H1 (cell line): Measurements from ENCODE around the gene IFI30.

Experiments used
- CBX8 ChIP-seq: fragments of 300-800, 300-1000 bp; sonication (generic); IDR thresholded peaks from 2 replicates; pipeline ENCODE4 v1.7.1; 2016; ENCODE audit warnings: low read depth, low read length, borderline replicate concordance
- CTCF ChIP-seq, 3 experiments: IDR thresholded peaks; 1 replicate in 2 of 3; 2 replicates in 1 of 3; pipeline versions ENCODE4 v1.5.1 to v1.6.1; 2011; ENCODE audit warnings: low read length in 3 of 3, mild to moderate bottlenecking in 3 of 3, inconsistent platforms in 2 of 3, low read depth in 1 of 3, moderate library complexity in 1 of 3; ENCODE audit not compliant: insufficient read depth in 1 of 3; ENCODE audit errors: control extremely low read depth in 1 of 3
- EZH2 ChIP-seq: fragments of 200-600 bp; sonication (generic); IDR thresholded peaks from 2 replicates; pipeline ENCODE4 v1.7.1; 2012; ENCODE audit warnings: low read depth, mild to moderate bottlenecking, moderate library complexity, low read length, inconsistent platforms; ENCODE audit not compliant: severe bottlenecking
- GABPA ChIP-seq: IDR thresholded peaks from 2 replicates; pipeline ENCODE4 v1.6.1; 2011; ENCODE audit warnings: mild to moderate bottlenecking, low read length, moderate library complexity, borderline replicate concordance; ENCODE audit not compliant: insufficient read depth
- NANOG ChIP-seq: IDR thresholded peaks from 2 replicates; pipeline ENCODE4 v1.6.1; 2011; ENCODE audit warnings: low read length, low read depth, mild to moderate bottlenecking, inconsistent platforms; ENCODE audit not compliant: insufficient read depth, poor library complexity, severe bottlenecking
- POLR2A ChIP-seq, 2 experiments: IDR thresholded peaks; 1 replicate in 1 of 2; 2 replicates in 1 of 2; pipeline ENCODE4 v1.6.1; 2011; ENCODE audit warnings: low read depth in 2 of 2, low read length in 2 of 2, mild to moderate bottlenecking in 2 of 2; ENCODE audit errors: control extremely low read depth in 1 of 2
- POLR2AphosphoS5 ChIP-seq: IDR thresholded peaks from 2 replicates; pipeline ENCODE4 v1.6.1; 2011; ENCODE audit warnings: low read depth, low read length
- RAD21 ChIP-seq, 2 experiments: IDR thresholded peaks in 1 of 2; conservative IDR thresholded peaks in 1 of 2; 2 replicates each; pipeline ENCODE4 v1.6.1; 2011; ENCODE audit warnings: low read depth in 2 of 2, low read length in 2 of 2, improper control_type of control experiment in 1 of 2, inconsistent platforms in 1 of 2, mild to moderate bottlenecking in 1 of 2, moderate library complexity in 1 of 2
- SUZ12 ChIP-seq: fragments of 200-600 bp; sonication (generic); IDR thresholded peaks from 2 replicates; pipeline ENCODE4 v1.6.1; 2012; ENCODE audit warnings: mild to moderate bottlenecking, inconsistent platforms, low read length, moderate library complexity, mixed read lengths
- TAF1 ChIP-seq: IDR thresholded peaks from 2 replicates; pipeline ENCODE4 v1.6.1; 2011; ENCODE audit warnings: mild to moderate bottlenecking, low read depth, low read length
- TF ChIP-seq, protein P1 (sequence below): IDR thresholded peaks from 2 replicates; pipeline ENCODE4 v1.6.1; 2011; ENCODE audit warnings: low read depth, mild to moderate bottlenecking, low read length; ENCODE audit not compliant: insufficient read depth

DNA sequence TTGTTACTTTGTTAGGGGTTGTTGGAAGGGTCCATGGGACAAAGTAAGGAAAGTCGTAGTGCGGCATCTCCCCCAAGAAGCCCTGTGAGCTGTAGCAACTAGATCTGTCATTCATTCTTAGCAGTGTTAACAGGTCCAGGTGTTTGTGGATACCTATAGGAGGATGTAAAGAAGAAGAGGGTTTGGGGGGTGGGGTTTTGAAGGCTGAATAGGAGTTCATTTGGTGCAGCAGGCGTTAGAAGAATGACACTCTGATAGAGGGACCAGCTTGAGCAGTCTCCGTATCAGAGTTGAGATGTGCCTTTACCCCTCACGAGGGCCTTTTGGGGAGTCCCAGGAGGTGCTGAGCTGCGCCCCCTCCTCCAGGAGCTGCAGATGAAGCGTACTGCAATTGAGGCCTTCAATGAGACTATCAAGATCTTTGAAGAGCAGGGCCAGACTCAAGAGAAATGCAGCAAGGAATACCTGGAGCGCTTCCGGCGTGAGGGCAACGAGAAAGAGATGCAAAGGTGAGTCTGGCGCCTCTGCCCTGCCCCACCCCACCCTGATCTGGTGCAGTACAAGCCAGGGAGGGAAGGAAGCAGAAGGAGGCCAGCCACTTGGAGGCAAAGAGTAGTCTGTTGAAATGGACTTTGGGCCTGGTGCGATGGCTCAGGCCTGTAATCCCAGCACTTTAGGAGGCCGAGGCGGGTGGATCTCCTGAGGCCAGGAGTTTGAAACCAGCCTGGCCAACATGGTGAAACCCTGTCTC, 7.6 kb upstream of the IFI30 start:
- TF ChIP-seq POLR2A (IDR thresholded peaks at IDR 0.05; ENCODE audit: control extremely low read depth in 1 of 2, low read depth in 2 of 2, low read length in 2 of 2): no peak
- TF ChIP-seq RAD21 (IDR thresholded peaks at IDR 0.05 in 1 of 2, conservative IDR thresholded peaks at IDR 0.05 in 1 of 2; ENCODE audit: low read depth in 2 of 2, low read length in 2 of 2): no peak
- TF ChIP-seq SUZ12: no peak
- no peak for TF ChIP-seq CTCF (IDR thresholded peaks at IDR 0.05; ENCODE audit: control extremely low read depth in 1 of 3, insufficient read depth in 1 of 3, low read depth in 1 of 3, low read length in 3 of 3)
- no peak for TF ChIP-seq EZH2
- no peak for TF ChIP-seq GABPA
- no peak for TF ChIP-seq NANOG
- no peak for TF ChIP-seq POLR2AphosphoS5
- TF ChIP-seq, protein P1, sequence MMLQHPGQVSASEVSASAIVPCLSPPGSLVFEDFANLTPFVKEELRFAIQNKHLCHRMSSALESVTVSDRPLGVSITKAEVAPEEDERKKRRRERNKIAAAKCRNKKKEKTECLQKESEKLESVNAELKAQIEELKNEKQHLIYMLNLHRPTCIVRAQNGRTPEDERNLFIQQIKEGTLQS: no peak
- no peak for TF ChIP-seq CBX8
- no peak for TF ChIP-seq TAF1
